GM12875 (cell line): ENCODE data around the gene PLAU.
A peak's percentile ranks its signal among the peaks of the same experiment; 100 is the strongest.

ENCODE experiments used
- H3K4me3 ChIP-seq: one replicate; pipeline ENCODE4 v1.5.1; 2011; ENCODE audit warnings: low read depth, low read length, control low read depth
- CTCF ChIP-seq: IDR thresholded peaks from 2 replicates; pipeline ENCODE4 v1.5.1; 2011; ENCODE audit warnings: low read depth, mild to moderate bottlenecking, control low read depth, inconsistent platforms, low read length, moderate library complexity, borderline replicate concordance; ENCODE audit not compliant: insufficient read depth

Gene PLAU

GRCh38 chr10:73866621-73867020 lies 44.3 kb upstream of the PLAU start:
- TF ChIP-seq CTCF: no peak

GRCh38 chr10:73867126-73867807 lies 43.7 kb upstream of the PLAU start:
- no peak overlapping the region for H3K4me3 ChIP-seq
- TF ChIP-seq CTCF: no peak

More at GRCh38 chr10:73866621-73867020, 44.3 kb upstream of the PLAU start:
- H3K4me3 ChIP-seq: no peak overlapping the region

- no peak overlapping the region for H3K4me3 ChIP-seq
- no peak for TF ChIP-seq CTCF
Observed at GRCh38 chr10:73867871-73868631, 42.9 kb upstream of the PLAU start.

GRCh38 chr10:73868655-73869195 lies 42.2 kb upstream of the PLAU start:
- no peak overlapping the region for H3K4me3 ChIP-seq
- no peak for TF ChIP-seq CTCF

- H3K4me3 ChIP-seq: no peak overlapping the region
- TF ChIP-seq CTCF: no peak
Observed at GRCh38 chr10:73871295-73872189, 39.4 kb upstream of the PLAU start.

GRCh38 chr10:73872190-73872710 lies 38.7 kb upstream of the PLAU start:
- no peak overlapping the region for H3K4me3 ChIP-seq
- TF ChIP-seq CTCF: 0 out of 2 replicates have a peak, but pooled peaks have one; percentile 6
